ENCODE measurements around the gene ZDHHC6. TPM values are rescaled to one million over a fixed set of nuclear protein-coding genes. Genes with fewer than 3 reads are reported as not detected.

ZDHHC6 gene
- total RNA-seq, 1 donor from 2014 or later = 22.4 TPM

GRCh38 chr10:112383325-112383724 is 63.4 kb downstream of the ZDHHC6 start:
- Histone ChIP-seq H3K4me1 (ENCODE audit: control insufficient read depth in 3 of 3, insufficient read depth in 3 of 3, low read length in 3 of 3) (no peaks in the 10 kb centered on the region), H3K9ac (ENCODE audit: low read depth in 1 of 3, low read length in 3 of 3) (no peak overlapping the region)

GRCh38 chr10:112382515-112383235 is 64.0 kb downstream of the ZDHHC6 start:
- Histone ChIP-seq H3K9me3 (ENCODE audit: control insufficient read depth in 3 of 3, low read length in 3 of 3) (no peaks in the 10 kb centered on the region), H3K4me1 (ENCODE audit: control insufficient read depth in 3 of 3, insufficient read depth in 3 of 3, low read length in 3 of 3) (no peaks in the 10 kb centered on the region), H3K27ac (ENCODE audit: low read depth, low read length) (no peak overlapping the region), H3K9ac (ENCODE audit: low read depth in 1 of 3, low read length in 3 of 3) (no peak overlapping the region), H3K27me3 (ENCODE audit: control insufficient read depth in 3 of 3, insufficient read depth in 3 of 3, low read length in 3 of 3) (no peaks in the 10 kb centered on the region), H3K4me3 (ENCODE audit: low read length in 3 of 3) (no peak overlapping the region), H3K36me3 (ENCODE audit: control insufficient read depth in 3 of 3, insufficient read depth in 3 of 3, low read length in 3 of 3) (peaks cover 0 to 4% (median 0%) of the 10 kb centered on the region in 3 donors)

More at GRCh38 chr10:112383325-112383724, 63.4 kb downstream of the ZDHHC6 start:
- H3K9me3 ChIP-seq (ENCODE audit: control insufficient read depth in 3 of 3, low read length in 3 of 3) = no peaks in the 10 kb centered on the region
- no peak overlapping the region for H3K27ac ChIP-seq (ENCODE audit: low read depth, low read length)
- no peak overlapping the region for H3K4me3 ChIP-seq (ENCODE audit: low read length in 3 of 3)
- H3K27me3 ChIP-seq (ENCODE audit: control insufficient read depth in 3 of 3, insufficient read depth in 3 of 3, low read length in 3 of 3) = no peaks in the 10 kb centered on the region
- H3K36me3 ChIP-seq (ENCODE audit: control insufficient read depth in 3 of 3, insufficient read depth in 3 of 3, low read length in 3 of 3) = peaks cover 0 to 4% (median 0%) of the 10 kb centered on the region in 3 donors

Other genes with a start within 250 kb of the ZDHHC6 start
- gene TECTB, start 163.5 kb downstream of the ZDHHC6 start, total RNA-seq = not detected
- 4.2 TPM for gene ACSL5, start 72.8 kb downstream of the ZDHHC6 start, total RNA-seq
- 18.3 TPM for gene VTI1A, start 301 bp upstream of the ZDHHC6 start, total RNA-seq